Esophagus muscularis mucosa (tissue), 4 donors: ENCODE data around the gene PHACTR3.

Experiments
- CTCF ChIP-seq, 3 experiments: fragments of 200-600 bp in 2 of 3; fragments of 450-650 bp in 1 of 3; sonication (generic) in 2 of 3; IDR thresholded peaks; one replicate each; pipeline ENCODE4 v1.5.1; 2017 to 2019; ENCODE audit warnings: antibody characterized with exemption in 3 of 3, mild to moderate bottlenecking in 2 of 3, moderate library complexity in 1 of 3
- EP300 ChIP-seq: sonication (generic); formaldehyde crosslinking; IDR thresholded peaks from one replicate; pipeline ENCODE4 v1.6.1; 2017; ENCODE audit warnings: antibody characterized with exemption
- POLR2A ChIP-seq: fragments of 450-650 bp; IDR thresholded peaks from one replicate; pipeline ENCODE4 v1.6.1; 2017; ENCODE audit warnings: antibody characterized with exemption, moderate library complexity, mild to moderate bottlenecking, low read depth

GRCh38 chr20:59608871-59609270 is 4.5 kb downstream of the PHACTR3 start:
- TF ChIP-seq CTCF (IDR thresholded peaks at IDR 0.05) = no peak
- no peak for TF ChIP-seq EP300
- no peak for TF ChIP-seq POLR2A
